Ishikawa (cell line): ENCODE results near the gene FBLIM1.

ENCODE experiments used
- CEBPB ChIP-seq: IDR thresholded peaks from 2 replicates; pipeline ENCODE4 v1.6.1; 2012
- CREB1 ChIP-seq: IDR thresholded peaks from 2 replicates; pipeline ENCODE4 v1.6.1; 2012; ENCODE audit warnings: low read depth
- EGR1 ChIP-seq: IDR thresholded peaks from 2 replicates; pipeline ENCODE4 v1.6.1; 2012
- EP300 ChIP-seq: IDR thresholded peaks from 2 replicates; pipeline ENCODE4 v1.6.1; 2012; ENCODE audit warnings: borderline replicate concordance
- FOXM1 ChIP-seq: IDR thresholded peaks from 2 replicates; pipeline ENCODE4 v1.6.1; 2012; ENCODE audit warnings: low read depth, borderline replicate concordance
- MAX ChIP-seq: IDR thresholded peaks from 2 replicates; pipeline ENCODE4 v1.6.1; 2012
- NFIC ChIP-seq: IDR thresholded peaks from 2 replicates; pipeline ENCODE4 v1.6.1; 2012
- RAD21 ChIP-seq: IDR thresholded peaks from 2 replicates; pipeline ENCODE4 v1.6.1; 2012; ENCODE audit warnings: low read depth
- REST ChIP-seq: IDR thresholded peaks from 2 replicates; pipeline ENCODE4 v1.6.1; 2012; ENCODE audit warnings: low read depth, mild to moderate bottlenecking
- TAF1 ChIP-seq: IDR thresholded peaks from 2 replicates; pipeline ENCODE4 v1.6.1; 2012; ENCODE audit warnings: low read depth, mild to moderate bottlenecking
- TCF12 ChIP-seq: IDR thresholded peaks from 2 replicates; pipeline ENCODE4 v1.6.1; 2012; ENCODE audit warnings: low read depth
- TEAD4 ChIP-seq: IDR thresholded peaks from 2 replicates; pipeline ENCODE4 v1.6.1; 2012
- USF1 ChIP-seq: IDR thresholded peaks from 2 replicates; pipeline ENCODE4 v1.6.1; 2012
- YY1 ChIP-seq: IDR thresholded peaks from 2 replicates; pipeline ENCODE4 v1.6.1; 2012; ENCODE audit warnings: low read depth
- ZBTB7A ChIP-seq: IDR thresholded peaks from 2 replicates; pipeline ENCODE4 v1.6.1; 2012; ENCODE audit warnings: low read depth

FBLIM1 gene

GRCh38 chr1:15747378-15747777 is 11.2 kb upstream of the FBLIM1 start:
- TF ChIP-seq YY1 (no peak), MAX (no peak), TCF12 (no peak), FOXM1 (no peak), ZBTB7A (no peak), EGR1 (no peak), TAF1 (no peak), EP300 (no peak)

GRCh38 chr1:15748264-15748663 is 10.3 kb upstream of the FBLIM1 start:
- TF ChIP-seq MAX (no peak), CEBPB (no peak), TAF1 (no peak), RAD21 (no peak), TCF12 (no peak), EGR1 (no peak), EP300 (no peak), CREB1 (no peak), YY1 (no peak), REST (no peak), NFIC (no peak), ZBTB7A (no peak), FOXM1 (no peak), TEAD4 (no peak), USF1 (no peak)

- no peak for TF ChIP-seq FOXM1
- no peak for TF ChIP-seq MAX
- TF ChIP-seq CEBPB, result no peak
- TF ChIP-seq YY1, result no peak
- no peak for TF ChIP-seq USF1
- TF ChIP-seq REST, result no peak
- TF ChIP-seq NFIC, result no peak
- TF ChIP-seq EGR1, result no peak
- TF ChIP-seq RAD21, result no peak
- no peak for TF ChIP-seq TEAD4
These were observed 9.8 kb upstream of the FBLIM1 start for GRCh38 chr1:15748690-15749398.

GRCh38 chr1:15749399-15750291 is 8.9 kb upstream of the FBLIM1 start:
- TF ChIP-seq MAX (no peak), REST (no peak), TCF12 (no peak), RAD21 (no peak), CEBPB (no peak)
